Astrocyte of the cerebellum (primary cell): ENCODE results near the gene ANKDD1B.
"Not testable (repeated sequence)": the region's sequence is repeated elsewhere in the genome, so short reads cannot be mapped to it uniquely, and the experiment has no call there.

Experiments
- DNase-seq: peaks from one replicate; pipeline ENCODE4 v3.0.0-alpha.2; 2011; ENCODE audit warnings: low read depth
- H3K4me3 ChIP-seq: 2 replicates; pipeline ENCODE4 v1.5.1; 2011; ENCODE audit warnings: mild to moderate bottlenecking, low read depth, low read length, moderate library complexity
- in situ Hi-C: cut with HindIII; loops from 2 replicates; pipeline ENCODE4 v1.10.0; 2017; ENCODE audit warnings: low sequenced_read_pairs
- TF ChIP-seq, protein P1 (sequence below): IDR thresholded peaks from 2 replicates; pipeline ENCODE4 v1.5.1; 2012; ENCODE audit warnings: low read length, low read depth, moderate library complexity, mild to moderate bottlenecking; ENCODE audit errors: missing control alignments

ANKDD1B gene

GRCh38 chr5:75574791-75575190 is 36.5 kb upstream of the ANKDD1B start:
- in situ Hi-C loops = no loop called here
- no peak for DNase-seq
- TF ChIP-seq, protein P1, sequence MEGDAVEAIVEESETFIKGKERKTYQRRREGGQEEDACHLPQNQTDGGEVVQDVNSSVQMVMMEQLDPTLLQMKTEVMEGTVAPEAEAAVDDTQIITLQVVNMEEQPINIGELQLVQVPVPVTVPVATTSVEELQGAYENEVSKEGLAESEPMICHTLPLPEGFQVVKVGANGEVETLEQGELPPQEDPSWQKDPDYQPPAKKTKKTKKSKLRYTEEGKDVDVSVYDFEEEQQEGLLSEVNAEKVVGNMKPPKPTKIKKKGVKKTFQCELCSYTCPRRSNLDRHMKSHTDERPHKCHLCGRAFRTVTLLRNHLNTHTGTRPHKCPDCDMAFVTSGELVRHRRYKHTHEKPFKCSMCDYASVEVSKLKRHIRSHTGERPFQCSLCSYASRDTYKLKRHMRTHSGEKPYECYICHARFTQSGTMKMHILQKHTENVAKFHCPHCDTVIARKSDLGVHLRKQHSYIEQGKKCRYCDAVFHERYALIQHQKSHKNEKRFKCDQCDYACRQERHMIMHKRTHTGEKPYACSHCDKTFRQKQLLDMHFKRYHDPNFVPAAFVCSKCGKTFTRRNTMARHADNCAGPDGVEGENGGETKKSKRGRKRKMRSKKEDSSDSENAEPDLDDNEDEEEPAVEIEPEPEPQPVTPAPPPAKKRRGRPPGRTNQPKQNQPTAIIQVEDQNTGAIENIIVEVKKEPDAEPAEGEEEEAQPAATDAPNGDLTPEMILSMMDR = no peak
- H3K4me3 ChIP-seq = no peak overlapping the region

- DNase-seq, H3K4me3 ChIP-seq, in situ Hi-C loops: not testable (repeated sequence)
These were observed 33.0 kb upstream of the ANKDD1B start for GRCh38 chr5:75578280-75578679.

- DNase-seq = no peak
- TF ChIP-seq, protein P1 = no peak
- no peak overlapping the region for H3K4me3 ChIP-seq
- in situ Hi-C loops = no loop called here
These were observed 26.6 kb upstream of the ANKDD1B start for GRCh38 chr5:75584641-75585040.

DNA sequence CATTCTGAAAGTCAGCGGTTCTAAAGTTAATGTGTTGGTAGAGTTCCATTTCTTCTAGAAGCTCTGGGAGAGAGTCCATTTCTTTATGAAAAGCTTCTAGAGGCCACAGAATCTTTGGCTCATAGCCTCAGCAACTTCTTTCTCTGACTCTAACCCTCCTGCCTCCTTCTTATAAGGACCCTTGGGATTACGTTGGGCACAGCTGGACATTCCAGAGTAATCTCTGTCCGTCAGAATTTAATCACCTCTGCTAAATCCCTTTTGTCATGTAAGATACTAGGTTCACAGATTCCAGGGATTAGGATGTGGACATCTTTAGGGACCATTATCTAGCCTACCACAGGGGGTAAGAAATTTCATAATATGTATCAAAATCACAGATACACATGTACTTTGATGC is 22.6 kb upstream of the ANKDD1B start:
- DNase-seq = no peak
- no peak overlapping the region for H3K4me3 ChIP-seq
- TF ChIP-seq, protein P1 = no peak
- in situ Hi-C loops = no loop called here

DNA sequence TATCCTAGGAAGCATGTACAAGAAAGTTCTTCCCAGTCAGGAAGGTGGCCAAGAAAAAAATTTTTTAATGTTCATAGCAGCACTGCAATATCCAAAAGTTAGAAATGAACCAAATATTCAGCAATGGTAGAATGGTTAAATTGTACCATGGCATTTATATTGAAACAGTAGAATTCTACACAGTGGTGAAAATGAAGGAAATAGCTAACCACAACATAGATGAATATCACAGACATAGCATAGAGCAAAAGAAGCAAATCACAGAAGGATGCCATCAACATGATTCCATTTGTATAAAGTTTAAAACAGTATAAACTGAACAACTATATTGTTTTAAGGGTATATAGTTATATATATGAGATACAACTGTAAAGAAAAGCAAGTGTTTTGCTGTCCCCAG is 10.7 kb upstream of the ANKDD1B start:
- no peak overlapping the region for H3K4me3 ChIP-seq
- no peak for DNase-seq
- TF ChIP-seq, protein P1 = no peak
- in situ Hi-C loops = no loop called here

DNA sequence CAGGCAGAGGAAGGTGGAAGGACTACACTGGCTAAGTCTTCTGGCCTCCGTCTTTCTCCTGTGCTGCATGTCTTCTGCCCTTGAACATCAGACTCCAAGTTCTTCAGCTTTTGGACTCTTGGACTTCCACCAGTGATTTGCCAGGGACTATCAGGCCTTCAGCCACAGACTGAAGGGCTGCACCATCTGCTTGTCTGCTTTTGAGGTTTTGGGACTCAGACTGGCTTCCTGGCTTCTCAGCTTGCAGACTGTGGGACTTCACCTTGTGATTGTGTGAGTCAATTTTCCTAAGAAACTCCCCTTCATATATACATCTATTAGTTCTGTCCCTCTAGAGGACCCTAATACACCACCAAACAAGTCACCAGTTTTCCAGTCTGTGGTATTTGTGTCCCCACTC is 9.7 kb upstream of the ANKDD1B start:
- TF ChIP-seq, protein P1 = no peak
- no peak for DNase-seq
- in situ Hi-C loops = no loop called here
- no peak overlapping the region for H3K4me3 ChIP-seq

- in situ Hi-C loops = no loop called here
- DNase-seq = no peak
- TF ChIP-seq, protein P1 = no peak
- H3K4me3 ChIP-seq = no peak overlapping the region
These were observed 9.3 kb upstream of the ANKDD1B start for GRCh38 chr5:75601996-75602395.
